Adrenal gland (tissue), 5 donors: ENCODE data around the gene TLE3.

Source experiments
- POLR2A ChIP-seq, 2 donors: fragments of 450-650 bp; IDR thresholded peaks; one replicate each; pipeline ENCODE4 v1.6.1; 2017; ENCODE audit warnings: antibody characterized with exemption in 2 of 2, mild to moderate bottlenecking in 2 of 2, moderate library complexity in 1 of 2
- TF ChIP-seq, protein P1 (sequence below), 6 experiments: fragments of 450-650 bp in 4 of 6; fragments of 200-600 bp in 2 of 6; sonication (generic) in 1 of 6; IDR thresholded peaks; 1 replicate in 5 of 6; 2 replicates in 1 of 6; pipeline versions ENCODE4 v1.5.1 to v1.8.0; 2016 to 2021; ENCODE audit warnings: antibody characterized with exemption in 6 of 6, mild to moderate bottlenecking in 2 of 6, moderate library complexity in 1 of 6
- donor health status: DM: no; HTN: no; CAD: no.

DNA sequence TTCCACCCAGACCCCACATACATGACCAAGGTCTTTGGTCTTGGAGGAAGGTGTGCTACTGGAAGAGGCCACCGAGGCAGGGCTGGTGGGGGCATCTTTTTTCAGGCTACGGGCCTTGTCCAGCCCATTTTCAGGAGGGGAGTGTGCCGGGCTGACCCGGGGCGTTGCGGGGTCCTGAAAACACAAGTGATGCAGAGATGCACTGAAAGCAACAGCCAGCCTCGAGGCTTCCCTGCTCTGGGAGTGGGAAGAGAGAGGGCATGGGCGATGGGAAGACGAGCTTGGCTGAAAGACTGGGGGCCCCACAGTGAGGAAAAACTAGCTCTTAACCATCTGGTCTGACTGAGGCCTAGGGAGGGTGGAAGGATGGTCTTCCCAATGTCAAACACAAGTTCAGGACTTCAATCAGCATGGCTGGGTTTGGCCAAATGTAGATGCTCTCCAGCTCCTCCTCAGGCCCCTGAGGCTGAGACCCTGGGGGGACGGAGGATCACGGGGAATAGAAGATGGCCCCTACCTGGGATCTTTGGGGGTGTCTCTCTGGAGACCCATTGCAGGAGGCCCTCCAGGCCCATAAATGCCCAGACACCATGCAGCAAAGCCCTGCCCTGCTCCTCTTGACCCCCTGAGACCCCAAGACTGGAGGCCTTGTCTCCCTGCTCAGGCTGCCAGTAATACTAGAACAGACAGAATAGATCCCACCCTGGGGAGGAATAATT, 38.9 kb downstream of the TLE3 start:
- TF ChIP-seq, protein P1, sequence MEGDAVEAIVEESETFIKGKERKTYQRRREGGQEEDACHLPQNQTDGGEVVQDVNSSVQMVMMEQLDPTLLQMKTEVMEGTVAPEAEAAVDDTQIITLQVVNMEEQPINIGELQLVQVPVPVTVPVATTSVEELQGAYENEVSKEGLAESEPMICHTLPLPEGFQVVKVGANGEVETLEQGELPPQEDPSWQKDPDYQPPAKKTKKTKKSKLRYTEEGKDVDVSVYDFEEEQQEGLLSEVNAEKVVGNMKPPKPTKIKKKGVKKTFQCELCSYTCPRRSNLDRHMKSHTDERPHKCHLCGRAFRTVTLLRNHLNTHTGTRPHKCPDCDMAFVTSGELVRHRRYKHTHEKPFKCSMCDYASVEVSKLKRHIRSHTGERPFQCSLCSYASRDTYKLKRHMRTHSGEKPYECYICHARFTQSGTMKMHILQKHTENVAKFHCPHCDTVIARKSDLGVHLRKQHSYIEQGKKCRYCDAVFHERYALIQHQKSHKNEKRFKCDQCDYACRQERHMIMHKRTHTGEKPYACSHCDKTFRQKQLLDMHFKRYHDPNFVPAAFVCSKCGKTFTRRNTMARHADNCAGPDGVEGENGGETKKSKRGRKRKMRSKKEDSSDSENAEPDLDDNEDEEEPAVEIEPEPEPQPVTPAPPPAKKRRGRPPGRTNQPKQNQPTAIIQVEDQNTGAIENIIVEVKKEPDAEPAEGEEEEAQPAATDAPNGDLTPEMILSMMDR (IDR thresholded peaks at IDR 0.05) = no peak
- no peak for TF ChIP-seq POLR2A (IDR thresholded peaks at IDR 0.05)
